Measurements from ENCODE around the gene ADGRF3.
A peak's percentile ranks its signal among the peaks of the same experiment; 100 is the strongest.
"Not testable (repeated sequence)": the region's sequence is repeated elsewhere in the genome, so short reads cannot be mapped to it uniquely, and the experiment has no call there.

The ADGRF3 gene, protein sequence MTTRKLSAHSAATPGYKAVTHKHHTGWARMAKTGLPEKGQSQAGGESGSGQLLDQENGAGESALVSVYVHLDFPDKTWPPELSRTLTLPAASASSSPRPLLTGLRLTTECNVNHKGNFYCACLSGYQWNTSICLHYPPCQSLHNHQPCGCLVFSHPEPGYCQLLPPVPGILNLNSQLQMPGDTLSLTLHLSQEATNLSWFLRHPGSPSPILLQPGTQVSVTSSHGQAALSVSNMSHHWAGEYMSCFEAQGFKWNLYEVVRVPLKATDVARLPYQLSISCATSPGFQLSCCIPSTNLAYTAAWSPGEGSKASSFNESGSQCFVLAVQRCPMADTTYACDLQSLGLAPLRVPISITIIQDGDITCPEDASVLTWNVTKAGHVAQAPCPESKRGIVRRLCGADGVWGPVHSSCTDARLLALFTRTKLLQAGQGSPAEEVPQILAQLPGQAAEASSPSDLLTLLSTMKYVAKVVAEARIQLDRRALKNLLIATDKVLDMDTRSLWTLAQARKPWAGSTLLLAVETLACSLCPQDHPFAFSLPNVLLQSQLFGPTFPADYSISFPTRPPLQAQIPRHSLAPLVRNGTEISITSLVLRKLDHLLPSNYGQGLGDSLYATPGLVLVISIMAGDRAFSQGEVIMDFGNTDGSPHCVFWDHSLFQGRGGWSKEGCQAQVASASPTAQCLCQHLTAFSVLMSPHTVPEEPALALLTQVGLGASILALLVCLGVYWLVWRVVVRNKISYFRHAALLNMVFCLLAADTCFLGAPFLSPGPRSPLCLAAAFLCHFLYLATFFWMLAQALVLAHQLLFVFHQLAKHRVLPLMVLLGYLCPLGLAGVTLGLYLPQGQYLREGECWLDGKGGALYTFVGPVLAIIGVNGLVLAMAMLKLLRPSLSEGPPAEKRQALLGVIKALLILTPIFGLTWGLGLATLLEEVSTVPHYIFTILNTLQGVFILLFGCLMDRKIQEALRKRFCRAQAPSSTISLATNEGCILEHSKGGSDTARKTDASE

DNA sequence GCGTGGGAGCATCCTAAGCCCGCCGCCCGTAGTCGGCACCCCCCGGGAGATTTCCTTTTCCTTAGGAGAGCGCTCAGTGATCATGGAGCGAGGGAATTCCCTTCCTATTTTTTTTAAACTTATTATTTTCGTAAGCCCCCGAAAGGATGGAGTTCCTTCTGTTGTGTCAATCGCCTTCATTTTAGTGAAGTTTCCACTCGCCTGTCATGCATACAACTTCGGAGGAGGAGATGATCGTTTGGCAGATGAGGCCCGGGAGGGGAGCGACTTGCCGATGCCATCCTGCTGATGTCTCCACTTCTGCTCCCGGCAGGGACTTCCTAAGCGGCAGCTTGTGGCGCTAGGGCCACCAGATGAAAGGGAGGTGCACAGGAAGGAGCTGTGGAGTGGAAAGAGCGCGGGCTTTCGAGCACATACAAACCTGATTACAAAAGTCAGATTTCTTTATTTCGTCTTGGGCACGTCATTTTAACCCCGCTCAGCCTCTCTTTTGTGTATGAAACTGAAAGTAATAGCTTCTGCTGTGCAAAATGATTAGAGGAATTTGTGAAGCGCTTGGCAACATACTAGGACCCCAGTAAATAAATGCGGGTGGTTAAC, at the start of gene ADGRF3:
Gene ADGRF3, minus strand, starts transcription at position 336 of the 600 bp plus-strand sequence. CDS start 555 bp downstream, outside the sequence.
- DNase-seq: peak; percentile 49

DNA sequence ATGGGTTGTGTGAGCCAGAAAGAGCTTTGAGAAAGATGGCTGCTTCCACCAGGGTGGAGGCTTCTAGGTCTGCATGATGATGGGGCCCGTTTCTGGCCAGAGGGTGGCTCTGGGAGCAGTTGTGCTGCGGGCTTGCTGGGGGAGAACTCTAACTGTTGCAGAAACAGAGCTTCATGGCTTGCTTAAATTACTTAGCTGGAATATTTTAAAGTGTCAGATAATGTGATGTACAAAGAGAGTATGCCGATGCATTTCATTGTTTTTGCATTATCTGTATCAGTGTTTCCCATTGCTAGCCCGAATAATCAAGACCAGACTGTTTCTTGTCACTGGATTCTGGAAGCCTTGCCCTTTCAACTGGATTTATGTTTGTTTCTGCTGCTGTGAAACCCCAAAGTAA, 48.8 kb upstream of the ADGRF3 start:
- no peak for DNase-seq

DNA sequence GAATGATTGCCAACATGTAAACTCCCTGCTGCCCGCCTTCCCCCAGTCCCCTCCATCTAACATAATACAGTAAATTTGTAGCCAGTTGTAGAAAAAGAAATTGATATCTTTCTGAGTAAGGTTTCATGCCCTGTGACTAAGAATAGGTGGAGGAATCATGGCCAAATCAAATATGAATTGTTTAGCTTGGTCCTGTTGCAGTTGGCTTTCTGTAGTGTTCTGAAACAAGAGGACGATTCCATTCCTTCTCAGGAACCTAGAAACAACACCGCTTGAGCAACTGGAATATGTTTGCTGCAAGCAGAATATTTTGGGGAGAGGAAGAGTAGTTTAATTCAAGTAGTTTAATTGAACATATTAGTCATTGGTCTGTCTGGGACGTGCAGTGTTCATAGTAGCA, 48.1 kb upstream of the ADGRF3 start:
- no peak for DNase-seq

DNA sequence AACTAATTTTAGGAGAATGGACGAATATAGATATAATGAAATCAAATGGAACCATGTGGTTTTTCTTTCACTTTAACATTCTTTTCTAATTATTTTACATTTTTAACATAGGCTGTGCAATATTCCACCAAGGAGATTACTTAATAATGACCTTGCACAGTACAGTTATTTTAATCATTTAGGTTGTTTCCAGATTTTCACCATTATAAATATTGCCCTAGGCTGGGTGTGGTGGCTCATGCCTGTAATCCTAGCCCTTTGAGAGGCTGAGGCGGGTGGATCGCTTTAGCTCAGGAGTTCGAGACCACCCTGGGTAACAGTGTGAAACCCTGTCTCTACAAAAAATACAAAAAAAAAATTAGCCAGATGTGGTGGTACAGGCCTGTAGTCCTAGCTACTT, 40.6 kb upstream of the ADGRF3 start:
- no peak for DNase-seq

DNA sequence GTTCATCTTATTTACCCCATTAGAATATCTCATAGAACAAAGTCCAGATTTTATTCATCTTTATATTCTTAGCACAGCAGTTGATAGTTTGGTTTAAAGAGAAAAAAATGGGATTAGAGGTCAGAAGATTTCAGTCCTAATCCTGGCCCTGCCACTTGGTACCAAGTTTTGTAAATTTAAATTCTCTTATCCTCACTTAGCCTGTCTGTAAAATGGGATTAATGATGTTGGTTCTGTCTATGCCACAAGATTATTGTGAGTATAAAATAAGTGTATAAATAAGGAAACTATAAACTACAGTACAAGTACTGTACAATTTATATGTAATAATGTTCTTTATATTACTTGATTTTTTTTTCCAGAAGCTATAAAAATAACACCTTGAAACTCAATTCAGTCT, 38.0 kb upstream of the ADGRF3 start:
- DNase-seq: no peak

DNA sequence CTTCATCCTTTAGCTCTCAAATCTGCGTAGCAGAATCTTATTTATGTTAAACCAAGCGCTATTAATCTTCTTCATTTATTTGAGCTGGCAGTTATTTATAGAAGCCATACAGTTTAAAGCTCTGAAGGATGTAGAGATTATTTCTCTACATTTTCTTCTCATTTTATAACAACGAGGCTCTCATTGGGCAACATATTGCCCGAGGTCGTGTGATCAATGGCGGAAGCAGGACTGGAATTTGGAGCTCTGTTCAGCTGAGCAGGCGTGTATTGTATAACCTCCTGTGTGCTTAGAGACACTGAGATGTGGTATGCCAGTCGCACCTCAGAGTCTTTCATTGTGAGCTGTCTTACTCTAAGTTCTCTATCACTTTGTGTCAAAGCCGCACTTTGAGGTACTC, 37.6 kb upstream of the ADGRF3 start:
- no peak for DNase-seq

DNA sequence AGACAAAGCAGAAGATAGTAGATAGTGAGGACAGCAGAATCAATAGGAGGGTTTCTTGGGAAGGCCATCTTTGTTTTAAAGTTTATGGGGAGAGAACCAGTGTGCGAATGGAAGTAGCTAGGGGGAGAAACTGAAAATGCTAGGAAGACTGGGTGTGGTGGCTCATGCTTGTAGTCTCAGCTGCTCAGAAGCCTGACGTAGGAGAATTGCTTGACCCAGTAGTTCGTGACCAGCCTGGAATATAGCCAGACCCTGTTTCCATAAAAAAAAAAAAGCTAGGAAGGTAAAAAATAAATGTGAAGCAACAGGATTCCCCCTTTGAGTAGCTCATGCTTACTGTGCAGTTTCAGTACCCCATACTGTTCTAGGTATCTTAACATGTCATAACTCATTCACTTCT, 36.0 kb upstream of the ADGRF3 start:
- DNase-seq: no peak

DNA sequence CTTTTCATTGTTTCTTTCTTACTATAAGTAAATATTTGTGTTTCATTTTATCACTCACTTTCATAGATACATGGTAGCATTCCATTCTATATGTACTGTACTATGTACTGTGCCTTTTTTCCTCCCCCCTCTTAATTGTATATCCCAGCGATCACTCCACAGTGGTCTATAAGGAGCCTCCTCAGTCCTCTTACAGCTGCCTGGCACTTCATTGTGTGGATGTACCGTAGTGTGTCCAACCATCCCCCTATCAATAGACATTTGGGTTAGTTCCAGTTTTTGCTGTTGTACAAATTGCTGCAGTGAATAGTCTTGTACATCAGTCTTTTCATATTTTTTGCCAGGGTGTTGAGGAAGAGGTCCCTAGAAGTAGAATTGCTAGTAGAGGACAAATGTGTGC, 33.7 kb upstream of the ADGRF3 start:
- DNase-seq: no peak

DNA sequence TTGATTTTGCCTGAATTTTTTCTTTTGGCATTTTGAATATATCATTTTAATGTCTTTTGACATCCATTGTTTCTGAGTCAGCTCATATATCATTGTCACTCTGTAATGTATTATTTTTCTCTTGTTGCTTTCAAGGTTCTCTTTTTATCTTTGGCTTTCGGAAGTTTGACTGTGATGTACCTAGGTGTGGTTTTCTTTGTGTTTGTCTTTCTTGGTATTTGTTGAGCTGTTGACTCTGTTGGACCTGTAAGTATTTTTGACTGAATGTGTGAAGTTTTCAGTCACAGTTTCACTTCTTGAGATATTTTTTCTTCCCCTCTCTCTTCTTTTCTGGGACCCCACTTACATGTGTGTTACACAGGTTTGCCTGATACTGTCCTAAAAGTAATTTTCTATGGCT, 30.2 kb upstream of the ADGRF3 start:
- no peak for DNase-seq

DNA sequence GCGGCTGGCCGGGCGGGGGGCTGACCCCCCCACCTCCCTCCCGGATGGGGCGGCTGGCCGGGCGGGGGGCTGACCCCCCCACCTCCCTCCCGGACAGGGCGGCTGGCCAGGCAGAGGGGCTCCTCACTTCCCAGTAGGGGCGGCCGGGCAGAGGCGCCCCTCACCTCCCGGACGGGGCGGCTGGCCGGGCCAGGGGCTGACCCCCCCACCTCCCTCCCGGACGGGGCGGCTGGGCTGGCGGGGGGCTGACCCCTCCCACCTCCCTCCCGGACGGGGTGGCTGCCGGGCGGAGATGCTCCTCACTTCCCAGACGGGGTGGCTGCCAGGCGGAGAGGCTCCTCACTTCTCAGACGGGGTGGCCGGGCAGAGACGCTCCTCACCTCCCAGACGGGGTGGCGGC, 24.3 kb upstream of the ADGRF3 start:
- not testable (repeated sequence) for DNase-seq

DNA sequence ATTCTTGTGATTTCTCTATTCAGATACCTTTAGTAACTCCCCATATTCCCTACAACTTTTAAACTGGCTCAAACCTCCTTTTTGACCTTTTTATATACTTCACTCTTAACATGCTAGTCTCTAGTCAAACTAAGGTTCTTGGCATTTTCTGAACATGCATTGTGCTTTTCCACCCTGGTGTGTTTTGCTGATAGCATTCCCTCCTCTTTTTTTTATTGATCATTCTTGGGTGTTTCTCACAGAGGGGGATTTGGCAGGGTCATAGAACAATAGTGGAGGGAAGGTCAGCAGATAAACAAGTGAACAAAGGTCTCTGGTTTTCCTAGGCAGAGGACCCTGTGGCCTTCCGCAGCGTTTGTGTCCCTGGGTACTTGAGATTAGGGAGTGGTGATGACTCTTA, 23.1 kb upstream of the ADGRF3 start:
- DNase-seq: not testable (repeated sequence)

DNA sequence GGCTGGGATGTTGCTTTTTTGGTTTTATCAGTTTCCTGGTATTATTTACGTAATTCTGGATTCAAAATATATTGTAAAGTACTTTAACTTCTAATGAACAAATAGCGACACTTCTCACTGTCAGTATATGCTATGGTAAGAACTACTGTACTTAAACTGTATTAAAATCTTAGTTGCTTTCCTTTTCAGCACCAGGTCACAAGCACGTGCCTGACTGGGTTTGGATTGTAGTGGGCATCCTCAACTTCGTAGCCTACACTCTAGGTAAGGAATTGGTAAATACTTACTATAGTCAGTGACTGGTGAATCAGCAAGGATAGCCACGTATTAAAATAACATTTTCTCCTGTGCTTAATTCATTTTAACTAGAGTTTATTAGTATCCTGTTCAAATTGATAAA, 20.4 kb upstream of the ADGRF3 start:
- DNase-seq: no peak

DNA sequence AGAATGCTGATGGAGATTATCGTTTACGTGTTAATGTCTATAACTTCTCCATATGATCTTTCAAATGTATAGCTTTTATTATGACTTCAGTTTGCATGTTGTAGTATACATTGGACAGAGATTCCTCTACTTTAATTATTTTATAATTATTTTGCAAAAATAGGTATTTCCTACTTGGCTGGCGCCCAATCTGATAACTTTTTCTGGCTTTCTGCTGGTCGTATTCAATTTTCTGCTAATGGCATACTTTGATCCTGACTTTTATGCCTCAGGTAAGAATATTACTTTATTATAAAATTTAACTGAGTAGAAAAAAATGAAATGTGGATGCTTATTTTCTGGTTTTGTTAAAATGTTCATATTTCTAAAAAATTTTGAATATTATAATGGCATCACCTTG, 18.1 kb upstream of the ADGRF3 start:
- no peak for DNase-seq

DNA sequence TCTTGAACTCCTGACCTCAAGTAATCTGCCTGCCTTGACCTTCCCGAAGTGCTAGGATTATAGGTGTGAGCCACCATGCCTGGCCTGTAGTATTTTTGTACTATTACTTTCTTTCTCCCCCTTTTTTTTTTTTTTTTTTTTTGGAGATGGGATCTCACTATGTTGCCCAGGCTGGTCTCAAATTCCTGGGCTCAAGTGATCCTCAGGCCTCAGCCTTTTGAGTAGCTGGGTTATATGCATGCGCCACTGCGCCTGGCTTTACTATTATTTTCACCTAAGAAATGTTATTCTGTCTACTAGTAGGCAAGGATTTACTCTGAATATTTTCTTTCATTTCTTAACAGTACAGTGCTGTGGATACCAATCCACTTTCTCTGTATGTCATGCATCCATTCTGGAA, 17.4 kb upstream of the ADGRF3 start:
- DNase-seq: no peak

DNA sequence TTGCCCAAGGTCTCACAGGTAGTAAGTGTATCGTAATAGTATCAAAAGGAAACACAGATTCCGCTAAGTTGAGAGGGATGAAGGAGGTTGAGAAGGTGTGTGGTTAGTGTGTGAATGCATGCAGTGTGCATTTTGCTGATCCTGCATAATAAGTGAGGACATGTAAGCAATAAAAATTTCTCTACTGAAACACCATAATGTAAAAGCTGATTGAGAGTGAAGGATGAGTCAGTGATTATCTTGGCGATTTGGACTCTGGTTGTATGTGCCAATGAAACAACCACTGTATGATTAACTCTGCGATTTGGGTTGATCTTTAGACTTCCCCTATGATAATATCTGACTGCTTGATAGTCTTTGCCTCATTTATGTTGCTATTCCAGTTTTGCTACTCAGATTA, 16.7 kb upstream of the ADGRF3 start:
- DNase-seq: no peak

DNA sequence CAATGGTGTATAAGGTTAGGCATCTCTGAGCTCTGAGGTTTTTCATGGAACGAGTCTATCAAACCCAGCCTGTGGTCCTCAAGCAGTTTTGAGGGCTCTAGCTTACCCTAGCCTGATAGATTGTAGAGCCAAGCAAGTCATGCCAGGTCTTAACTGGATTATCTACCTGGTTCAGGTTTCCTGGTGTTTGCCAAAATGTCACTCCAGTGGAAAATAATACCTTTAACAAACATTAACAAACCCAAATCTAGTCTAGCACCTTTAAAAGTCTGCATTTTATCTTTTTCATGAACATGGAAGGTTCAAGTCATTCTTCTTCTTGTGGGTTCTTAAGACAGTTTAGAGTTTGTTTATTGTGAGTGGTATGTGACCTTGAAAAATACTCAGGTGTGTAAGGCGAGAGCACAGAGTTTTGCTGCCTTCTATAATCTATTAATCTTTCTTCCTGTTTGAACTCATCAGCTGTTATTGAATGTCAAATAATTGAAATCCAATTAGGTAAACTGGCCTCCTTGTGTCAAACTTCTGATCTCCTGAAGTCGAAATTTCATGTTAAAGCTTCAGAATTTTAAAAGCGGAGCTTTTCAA, 13.4 kb upstream of the ADGRF3 start:
- DNase-seq: no peak

DNA sequence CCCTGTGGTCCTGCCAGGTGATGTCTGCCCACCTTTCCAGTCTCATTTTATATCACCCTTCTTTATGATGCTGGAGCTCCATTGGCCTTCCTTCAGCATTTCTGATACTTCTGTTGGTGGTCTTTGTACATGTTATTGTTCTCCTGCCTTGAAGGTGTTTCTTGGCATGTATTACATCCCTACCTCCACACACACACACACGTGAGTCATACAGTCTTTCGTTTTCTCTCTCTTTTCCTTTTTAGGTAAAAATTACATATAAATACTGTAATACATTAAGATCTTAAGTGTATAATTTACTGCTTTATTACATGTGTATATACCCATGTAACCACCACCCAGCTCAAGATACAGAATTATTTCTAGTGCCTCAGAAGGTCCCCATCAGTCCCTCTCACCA, 10.2 kb upstream of the ADGRF3 start:
- no peak for DNase-seq

DNA sequence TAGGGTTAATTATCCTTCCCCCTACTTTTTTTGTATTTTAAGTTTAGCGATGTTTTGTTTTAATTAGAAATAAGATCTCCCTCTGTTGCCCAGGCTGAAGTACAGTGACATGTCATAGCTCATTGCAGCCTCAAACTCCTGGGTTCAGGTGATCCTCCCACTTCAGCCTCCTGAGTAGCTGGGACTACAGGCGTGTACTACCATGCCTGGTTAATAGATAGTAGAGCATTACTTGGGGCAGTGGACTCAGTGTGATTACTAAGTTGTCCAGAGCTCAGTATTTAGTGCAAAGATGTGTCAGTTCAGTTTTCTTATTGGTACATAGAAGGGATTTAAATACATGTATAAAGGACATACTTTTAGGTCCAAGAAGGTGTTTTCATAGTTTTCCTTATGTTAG, 9.5 kb upstream of the ADGRF3 start:
- DNase-seq: no peak

DNA sequence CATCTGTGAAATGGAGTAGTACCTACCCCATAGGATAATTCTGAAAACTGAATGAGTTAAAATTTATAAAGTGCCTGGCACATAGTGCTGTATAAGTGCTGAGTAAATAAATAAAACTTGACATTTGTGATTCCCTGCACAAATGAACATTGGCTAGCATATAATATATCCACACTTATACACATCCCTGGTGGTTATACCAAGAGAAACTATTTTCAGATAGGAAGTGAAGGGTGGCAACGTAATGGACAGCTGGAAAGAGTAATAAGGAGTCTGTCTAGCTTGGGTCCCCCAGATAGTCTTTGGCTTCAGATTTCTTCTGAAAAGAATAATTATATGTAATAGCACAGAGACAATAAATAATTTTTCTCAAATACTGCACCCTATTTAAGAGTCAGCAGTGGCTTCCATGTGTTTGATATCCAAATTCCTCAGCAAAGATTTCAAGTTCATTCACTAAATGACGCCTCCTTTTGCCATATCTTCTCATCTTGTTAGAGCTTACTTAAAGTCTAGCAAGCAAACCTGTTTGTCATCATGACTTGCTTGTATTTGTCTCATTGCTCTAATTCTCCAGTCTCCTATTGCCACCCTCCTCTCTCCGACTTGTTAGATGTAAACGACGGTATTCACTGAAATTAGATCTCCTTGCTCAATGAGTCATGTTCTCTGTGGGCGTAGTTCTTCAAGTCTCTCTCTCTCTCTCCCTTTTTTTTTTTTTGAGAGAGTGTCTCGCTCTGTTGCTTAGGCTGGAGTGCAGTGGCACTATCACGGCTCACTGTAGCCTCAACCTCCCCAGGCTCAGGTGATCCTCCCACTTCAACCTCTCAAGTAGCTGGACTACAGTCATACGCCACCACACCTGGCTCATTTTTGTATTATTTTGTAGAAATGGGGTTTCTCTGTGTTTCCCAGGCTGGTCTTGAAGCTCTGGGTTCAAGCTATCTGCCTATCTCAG, 8.7 kb upstream of the ADGRF3 start:
- peak; percentile 89 for DNase-seq

DNA sequence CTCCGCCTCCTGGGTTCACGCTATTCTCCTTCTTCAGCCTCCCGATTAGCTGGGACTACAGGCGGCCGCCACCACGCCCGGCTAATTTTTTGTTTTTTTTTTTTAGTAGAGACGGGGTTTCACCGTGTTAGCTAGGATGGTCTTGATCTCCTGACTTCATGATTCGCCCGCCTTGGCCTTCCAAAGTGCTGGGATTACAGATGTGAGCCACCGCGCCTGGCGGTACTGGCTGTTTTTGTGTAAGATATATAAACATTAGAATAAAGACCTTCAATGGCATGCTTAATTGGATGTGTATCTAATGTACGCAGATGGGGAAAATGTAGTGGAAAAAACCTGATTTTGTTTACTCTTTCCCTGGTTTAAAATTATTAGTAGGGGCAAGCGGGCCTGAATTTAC, 7.9 kb upstream of the ADGRF3 start:
- DNase-seq: not testable (repeated sequence)

DNA sequence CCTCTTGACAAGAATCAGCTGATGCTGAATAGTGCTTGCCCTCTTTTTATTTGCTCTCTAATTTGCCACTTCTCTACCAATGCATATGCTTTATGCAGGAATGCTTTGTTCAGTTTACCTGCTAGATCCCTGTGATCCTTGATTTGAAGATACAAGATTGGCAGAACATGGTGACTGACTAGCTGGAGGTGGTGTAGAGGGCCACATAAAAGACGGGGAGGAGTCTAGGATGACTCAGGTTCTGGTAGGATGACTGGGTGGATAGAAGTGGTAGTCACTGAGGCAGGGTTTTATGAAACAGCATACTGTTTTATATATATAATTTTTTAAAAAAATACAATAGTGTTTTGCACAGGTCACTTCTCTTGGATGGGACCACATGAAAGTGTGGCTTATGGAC, 6.3 kb upstream of the ADGRF3 start:
- DNase-seq: no peak
